UCSD-AML1 (cell line): Measurements from ENCODE around the gene PDYN.
"Not testable (repeated sequence)": the region's sequence is repeated elsewhere in the genome, so short reads cannot be mapped to it uniquely, and the experiment has no call there.

Experiments
- DNase-seq: peaks from one replicate; lab custom pipeline; 2025; ENCODE audit not compliant: unreplicated experiment; lab: John Stamatoyannopoulos, UW

Gene PDYN

DNA sequence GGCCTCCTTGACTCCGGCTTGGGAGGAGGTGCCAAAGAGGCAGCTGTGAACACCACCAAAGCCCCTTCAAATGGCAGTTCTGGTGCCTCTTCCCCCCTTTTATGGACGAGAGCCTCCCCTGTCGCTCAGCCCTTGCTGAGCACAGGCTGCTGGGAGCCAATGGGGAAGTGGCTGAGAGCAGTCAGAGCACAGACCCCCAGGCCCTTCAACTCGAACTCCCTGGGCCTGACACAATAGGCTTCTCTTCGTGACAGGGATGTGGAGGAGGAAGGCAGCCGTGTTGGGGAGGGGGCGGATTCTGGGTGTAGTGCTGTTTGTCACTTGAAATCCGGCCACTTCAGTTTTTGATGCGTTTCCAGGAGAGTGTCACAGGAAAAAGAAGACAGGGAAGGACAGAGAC, at the start of gene PDYN:
Gene PDYN (minus strand): TSS at position 73 of the 400 bp plus-strand sequence. CDS start 10,974 bp downstream, outside the sequence.
- DNase-seq = no peak

DNA sequence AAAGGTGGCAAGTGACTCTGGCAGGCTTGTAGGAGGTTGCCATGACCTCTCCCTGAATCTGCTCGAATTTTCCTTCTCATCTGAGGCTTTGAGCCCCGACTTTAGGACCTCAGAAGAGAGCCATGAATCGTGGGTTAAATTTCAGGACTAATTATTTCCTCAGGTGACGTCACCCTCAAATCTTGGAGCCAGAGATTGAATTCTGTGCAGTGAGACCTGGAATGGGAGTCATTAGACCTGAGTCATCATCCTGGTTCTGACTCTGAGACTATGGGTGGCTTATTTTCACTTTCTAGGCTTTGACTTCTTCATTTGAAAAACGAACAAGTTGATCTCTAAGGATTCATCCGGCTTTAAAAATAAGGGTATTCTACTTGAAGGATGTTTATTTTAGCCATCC, 48.5 kb upstream of the PDYN start:
- DNase-seq = no peak

DNA sequence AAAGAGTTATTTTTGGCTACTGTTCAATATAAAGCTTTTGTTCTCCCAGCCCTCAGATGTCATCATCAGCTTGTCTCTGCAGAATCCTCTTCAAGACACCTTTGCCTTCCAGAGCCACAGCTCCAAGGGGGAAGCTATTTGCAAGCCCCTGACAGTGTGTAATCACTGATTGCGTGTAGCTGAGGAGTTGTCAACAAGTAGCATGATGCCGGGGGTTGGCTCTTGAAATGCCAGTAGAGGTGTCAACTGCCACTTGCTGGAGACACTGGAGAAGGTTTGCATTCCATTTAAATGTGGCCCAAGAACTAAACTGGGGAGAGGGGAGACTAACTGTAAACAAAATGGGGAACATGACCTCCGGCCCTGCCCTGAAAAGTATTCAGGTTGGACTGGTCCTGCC, 44.3 kb upstream of the PDYN start:
- DNase-seq = no peak

DNA sequence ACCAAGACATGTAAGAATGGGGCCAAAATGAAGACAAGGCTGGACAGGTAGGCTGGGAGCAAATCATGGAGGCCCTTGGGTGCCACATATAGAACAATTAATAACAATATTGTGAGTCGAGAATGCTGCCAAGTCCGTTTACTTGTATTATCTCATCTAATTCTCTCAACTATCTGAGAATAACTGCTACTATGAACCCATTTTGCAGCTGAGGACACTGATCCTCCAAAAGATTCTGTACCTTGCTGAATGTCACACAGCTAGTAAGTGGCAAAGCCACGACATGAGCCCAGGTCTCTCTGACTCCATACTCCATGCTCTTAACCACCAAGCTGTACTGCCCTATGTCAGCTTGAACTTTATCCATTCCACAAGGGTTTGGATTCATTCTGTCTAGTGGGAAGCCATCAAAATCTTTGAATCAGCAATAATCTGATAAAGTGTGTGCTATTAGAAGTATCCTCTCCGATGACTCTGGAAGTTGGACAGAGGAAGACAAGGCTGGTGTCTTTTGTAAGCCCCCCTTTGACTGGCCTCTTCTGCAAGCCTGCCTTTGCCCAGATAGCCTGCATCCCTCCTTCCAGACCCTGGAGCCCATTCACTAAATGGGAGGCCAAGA, 43.5 kb upstream of the PDYN start:
- no peak for DNase-seq

DNA sequence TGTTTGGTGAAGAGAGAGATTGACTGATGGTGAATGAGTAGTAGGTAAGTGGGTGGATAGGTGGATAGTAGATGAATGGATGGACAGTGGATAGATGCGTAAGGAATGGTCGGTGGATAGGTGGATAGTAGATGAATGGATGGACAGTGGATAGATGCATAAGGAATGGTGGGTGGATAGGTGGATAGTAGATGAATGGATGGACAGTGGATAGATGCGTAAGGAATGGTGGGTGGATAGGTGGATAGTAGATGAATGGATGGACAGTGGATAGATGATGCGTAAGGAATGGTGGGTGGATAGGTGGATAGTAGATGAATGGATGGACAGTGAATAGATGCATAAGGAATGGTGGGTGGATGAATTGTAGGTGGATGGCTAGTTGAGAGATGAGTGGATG, 42.5 kb upstream of the PDYN start:
- DNase-seq = not testable (repeated sequence)

DNA sequence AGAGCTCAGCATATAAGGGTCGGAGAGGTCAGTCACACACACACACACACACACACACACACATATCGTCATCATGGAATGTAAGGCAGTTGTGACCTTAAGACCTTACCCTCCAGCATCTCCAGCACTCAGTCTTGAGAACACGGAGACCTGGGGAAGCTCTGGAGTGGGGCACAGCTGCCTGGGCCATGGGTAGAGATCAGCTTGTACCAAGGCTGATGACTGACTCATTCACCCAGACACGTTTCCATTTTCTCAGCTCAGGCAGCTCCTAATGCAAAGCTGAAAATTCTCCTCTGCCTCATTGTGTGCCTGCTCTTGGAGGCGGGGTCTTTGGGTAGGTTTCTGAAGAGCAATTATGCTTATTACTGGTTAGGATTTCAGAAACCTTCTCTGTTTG, 38.3 kb upstream of the PDYN start:
- DNase-seq = no peak

DNA sequence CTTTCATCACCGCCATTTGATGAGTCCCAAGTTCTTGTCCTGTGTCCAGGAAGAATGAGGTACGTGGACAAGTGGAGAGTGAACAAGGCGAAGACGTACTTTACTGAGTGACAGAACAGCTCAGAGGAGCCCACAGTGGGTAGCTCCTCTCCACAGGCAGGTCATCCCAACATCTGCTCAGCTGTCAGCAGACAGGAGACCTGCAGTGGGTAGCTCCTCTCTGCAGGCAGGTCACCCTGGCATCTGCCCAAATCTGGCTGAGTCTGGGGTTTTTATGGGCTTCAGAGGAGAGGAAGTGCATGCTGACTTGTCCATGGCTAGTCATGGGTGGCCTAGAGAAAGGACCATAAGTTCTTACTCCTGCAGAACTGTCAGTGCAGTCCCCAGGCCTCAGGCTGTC, 32.7 kb upstream of the PDYN start:
- DNase-seq = no peak

DNA sequence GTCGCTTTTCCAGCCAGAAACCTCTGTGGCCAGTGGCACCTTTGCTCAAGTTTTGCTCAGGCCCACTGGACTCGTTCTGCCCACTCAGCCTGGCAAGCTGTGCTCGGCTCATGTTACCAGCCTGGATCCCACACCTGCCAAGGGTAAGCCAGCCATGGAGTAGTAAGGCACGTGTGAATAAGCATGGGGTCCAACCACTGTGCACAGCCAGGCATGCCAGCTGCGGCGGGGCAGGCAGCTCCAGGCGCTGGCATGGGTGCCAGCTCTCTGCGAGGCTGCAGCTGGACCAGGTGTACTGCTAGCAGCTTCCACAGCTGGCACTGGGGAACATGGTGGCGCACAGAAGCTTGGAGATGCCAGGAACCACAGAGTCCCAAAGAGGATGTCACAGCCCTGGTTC, 32.1 kb upstream of the PDYN start:
- no peak for DNase-seq

DNA sequence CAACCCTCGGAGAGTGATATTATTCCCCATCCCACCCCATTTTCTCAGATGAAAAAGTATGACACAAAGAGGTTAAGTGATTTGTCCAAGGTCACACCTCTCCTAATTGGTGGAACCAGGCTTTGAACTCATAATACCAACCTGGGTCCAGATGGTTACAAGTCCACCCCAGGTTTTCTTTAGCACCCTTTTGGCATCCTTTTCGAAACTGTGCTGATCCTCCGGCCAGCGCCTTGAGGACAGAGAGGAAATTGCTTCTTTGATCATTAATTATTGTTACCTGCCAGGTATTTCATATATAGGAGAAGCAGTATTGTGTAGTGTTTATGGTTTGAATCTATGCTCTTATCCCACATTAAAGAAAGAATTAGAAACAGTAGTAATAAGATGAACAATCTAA, 29.3 kb upstream of the PDYN start:
- DNase-seq = no peak

DNA sequence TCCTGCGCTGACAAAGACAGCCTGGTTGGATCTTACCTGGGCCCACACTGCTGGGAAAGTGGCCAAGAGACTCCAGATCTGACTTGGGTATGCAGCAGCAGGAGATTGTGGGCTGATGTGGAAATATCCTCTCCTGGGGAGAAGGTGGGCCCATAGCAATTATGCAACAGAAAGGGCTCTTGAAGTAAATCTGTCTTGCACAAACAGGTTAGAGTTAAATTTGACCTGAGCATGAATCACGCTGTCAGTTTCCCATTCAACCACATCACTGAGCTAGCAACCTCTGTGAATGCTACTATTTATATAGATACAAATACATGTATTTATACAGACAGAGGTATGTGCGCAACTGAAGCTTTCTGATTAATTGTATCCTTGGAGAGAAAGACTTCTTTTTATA, 28.3 kb upstream of the PDYN start:
- no peak for DNase-seq

DNA sequence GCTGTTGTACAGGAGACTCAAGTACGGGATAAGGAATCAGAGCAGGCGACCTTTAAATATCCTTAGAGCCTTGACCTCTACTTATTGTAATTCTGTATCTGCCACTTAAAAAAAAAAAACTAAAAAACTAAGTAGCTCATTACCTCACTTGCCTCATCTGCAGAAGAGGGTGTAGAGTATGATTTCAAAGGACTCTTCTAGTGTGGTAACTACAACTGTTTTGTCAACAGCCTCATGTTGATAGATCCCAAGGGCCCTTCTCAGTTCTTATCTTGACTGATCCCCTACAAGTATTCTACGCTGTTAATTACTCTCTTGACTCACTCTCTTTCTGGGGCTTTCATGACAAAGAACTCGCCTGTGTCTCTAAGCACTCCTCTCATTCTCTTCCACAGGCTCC, 16.7 kb upstream of the PDYN start:
- DNase-seq = no peak

DNA sequence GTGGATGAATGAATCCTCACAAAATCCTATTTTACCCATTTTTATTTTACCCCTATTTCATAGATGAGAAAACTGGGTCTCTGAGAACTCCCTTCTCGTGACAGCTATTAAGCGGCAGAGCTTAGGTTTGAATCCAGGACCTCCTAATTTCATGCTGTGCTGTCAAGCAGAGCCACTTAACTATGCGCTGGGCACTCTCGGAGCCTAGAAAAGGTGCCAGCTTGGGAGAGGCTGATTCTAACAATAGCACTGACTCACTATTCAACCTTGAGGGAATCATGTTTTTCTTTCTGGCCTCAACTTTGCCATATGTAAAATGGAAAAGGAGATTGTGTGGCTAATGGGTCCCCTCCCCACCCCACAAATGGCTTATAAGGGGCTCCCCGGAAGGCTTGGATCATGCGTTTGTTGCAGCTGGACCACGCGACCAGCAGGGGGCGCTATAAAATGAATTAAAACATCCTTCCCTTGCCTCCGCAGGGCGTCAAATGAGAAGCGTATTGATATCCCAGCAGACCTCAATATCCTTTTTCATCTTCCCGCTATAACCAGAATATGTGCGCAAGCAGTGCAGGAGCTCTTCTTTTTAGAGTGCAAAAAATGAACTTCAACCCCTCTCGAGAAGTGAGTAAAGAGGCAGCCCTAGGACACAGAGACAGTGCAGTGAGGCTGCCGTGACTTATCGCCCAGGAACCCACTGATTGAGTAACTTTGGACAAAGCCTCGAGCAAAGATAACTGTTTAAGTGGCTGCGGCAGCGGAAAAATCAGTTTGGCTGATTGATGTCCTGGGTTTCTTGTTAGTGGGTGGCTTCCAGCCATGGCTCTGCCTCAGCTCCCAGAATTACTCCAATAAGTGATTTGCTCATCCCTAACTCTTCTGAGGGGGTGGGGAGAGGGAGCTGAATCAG, 12.8 kb upstream of the PDYN start:
- peak; percentile 18 for DNase-seq

DNA sequence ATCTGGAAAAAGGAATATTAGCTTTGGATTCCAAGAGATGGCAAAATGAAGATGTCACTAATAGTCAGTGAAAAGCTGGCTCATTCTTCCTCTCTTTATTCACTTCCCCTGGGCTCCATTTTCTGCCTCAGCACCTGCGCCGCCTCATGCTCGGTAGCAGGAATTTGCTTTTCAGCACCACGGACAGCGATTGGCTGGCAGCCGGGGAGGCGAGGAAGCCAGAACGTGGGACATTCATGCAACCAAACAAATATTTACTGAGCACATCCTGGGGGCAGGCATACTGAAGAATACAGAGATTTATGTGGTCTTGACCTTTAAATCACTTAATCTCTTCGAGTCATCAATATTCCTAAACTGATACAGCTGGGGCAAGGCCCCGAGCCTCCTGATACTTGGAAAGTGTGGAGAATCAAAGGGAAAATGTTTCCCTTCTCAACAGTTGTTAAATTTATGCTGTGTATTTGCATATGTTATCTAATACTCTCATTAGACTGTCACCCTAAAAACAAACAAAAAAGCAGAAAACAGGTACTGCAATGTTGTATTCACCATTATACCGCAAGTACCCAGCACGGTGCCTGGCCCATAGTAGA, 12.1 kb upstream of the PDYN start:
- peak; percentile 64 for DNase-seq

DNA sequence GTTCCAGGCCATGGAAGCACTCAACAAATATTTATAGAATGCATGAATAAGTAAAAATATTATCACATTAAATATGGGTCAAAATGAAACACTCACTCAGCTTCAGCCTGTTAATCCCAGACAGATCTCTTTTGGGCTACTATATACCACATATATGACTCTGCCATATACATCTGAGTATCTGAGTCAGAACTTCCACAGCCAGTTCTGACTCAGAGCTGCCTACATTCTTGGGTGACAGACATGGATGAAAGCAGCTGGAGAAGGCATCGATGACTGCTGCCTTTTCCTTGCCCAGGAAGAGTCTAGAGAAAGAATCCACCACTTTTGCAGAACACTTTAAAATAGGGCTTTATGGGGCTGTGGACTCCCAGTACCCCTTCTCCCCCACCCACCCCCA, 11.5 kb upstream of the PDYN start:
- no peak for DNase-seq

DNA sequence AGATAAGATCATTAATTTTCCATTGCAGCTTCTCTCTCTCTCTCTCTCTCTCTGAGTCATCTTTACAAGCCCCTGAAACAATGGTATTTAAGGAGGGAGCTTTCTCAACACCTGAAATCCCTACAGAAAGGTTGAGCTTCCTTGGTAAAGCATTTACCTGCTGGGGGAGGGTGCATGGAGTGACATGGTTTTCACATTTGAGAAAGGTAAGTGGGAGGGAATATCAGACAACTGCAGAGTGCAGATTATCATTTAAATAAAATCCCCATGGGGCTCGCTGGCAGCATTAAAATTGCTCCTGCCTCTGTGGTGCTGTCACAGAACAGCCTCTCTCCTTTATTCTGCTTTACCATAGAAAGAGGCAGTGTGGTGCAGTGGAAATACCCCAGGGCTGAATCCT, 10.3 kb upstream of the PDYN start:
- no peak for DNase-seq

DNA sequence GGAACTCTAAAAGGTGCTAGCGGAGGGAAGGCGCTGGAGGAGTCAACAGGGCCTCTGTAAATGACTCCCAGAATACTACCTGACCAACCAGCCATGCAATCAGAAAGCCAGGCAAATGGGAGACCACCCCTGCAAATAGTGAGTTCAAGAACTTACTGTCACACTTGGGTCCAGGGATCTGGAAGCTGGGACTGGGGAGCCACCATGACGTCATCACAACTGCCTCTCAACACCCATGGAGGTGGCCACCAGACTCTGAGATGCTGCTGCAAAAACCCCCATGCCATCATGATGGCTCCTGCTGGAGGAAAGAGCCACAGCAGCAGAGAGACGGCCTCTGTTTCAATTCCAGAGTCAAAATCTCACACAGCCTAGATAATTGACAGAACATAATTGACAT, 8.5 kb upstream of the PDYN start:
- DNase-seq = no peak

DNA sequence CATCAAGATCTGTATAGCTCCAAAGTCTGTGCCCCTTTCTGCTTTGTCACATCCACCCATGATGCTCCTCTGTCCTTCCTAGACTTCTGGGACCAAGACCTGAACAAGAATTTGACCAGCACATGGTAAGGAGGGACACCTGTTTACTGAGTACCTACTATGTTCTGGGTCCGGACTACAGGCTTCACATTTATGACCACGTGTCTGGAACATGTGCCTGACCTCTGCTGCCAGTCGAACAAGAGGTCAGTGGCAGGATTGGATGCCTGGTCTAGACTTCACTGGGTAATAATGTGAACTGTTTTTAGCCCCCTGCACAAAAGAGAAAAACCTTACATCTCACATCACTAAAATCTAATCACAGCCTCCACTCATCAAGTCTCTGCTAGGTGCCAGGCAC, 7.3 kb upstream of the PDYN start:
- DNase-seq = no peak

DNA sequence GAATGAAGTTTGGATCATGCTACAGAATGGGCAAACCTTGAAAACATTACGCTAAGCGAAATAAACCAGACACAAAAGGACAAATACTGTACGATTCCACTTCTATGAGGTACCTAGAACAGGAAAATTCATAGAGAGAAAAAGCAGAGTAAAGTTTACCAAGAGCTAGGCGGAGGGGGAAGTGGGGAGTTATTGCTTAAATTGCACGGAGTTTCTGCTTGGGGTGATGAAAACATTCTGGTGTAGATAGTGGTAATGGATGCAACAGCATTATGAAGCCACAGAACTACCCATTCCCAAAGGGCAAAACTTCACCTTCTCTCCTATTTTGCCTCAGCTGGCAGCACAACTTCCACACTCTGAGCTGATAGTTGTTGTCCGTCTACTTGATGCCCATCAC, 6.4 kb upstream of the PDYN start:
- no peak for DNase-seq

DNA sequence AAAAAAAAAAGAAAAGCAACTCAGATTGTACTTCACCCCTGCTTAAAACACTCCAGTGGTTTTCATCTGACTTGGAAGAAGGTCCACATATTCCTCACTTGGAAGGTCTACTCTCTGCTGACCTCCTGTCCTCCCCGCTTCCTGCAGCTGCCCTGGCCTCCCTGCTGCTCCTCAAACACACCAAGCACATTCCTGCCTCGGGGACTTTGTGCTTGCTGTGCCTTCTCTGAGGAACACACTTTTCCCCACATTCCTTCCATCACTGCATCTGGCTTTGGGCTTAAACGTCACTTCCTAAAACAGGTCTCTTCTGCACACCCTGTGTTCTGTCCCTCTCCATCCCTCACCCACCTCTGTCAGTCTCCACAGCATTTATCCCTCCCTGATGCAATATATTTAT, 4.9 kb upstream of the PDYN start:
- no peak for DNase-seq

DNA sequence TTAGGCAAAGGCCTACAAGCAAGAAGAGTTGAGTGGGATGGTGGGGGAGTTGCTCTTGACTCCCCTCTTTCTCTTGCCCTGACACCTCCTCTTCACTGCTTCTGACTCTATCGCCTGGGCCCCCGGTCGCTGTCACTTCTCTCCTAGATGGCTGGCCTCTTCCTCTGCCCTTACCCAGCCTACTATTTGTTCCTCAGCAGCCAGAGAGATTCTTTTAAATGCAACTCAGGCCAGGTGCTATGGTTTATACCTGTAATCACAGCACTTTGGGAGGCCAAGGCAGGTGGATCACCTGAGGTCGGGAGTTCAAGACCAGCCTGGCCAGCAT, 4.3 kb upstream of the PDYN start:
- DNase-seq = no peak

DNA sequence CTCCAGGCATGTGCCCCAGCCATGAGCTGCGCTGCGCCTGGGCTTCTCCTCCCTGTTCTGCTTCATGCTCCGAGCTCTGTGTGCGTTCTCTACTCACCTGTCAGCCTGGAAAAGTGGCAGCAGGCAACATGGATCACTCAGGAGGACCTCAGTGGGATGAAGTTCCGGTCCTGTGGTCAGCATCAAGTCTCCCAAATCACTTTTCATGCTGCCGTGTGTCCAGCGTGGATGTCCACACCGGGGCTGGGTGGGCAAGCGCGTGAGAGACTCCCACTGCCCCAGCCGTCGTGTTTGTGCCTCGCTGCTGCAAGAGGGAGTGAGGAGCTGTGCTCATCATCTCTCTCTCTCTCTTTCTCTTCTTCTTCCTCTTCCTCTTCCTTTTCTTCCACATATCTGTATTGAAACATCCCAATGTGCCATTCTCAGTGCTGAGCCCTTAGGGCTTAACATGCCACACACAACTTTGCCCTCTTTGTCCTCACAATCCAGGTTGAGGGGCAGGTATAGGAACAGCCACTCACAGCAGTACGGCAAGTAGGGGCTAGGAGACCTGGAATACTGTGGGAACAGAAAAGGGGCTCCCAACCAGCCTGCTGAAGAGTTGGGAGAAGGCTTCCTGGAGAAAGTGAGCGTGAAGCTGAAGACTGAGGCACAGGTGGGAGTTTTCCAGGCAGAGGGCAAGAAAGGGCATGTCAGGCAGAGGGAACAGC, 3.8 kb upstream of the PDYN start:
- no peak for DNase-seq
